ENCODE measurements around the gene RSU1. TPM values are rescaled to one million over a fixed set of nuclear protein-coding genes. Genes with fewer than 3 reads are reported as not detected.
"Not testable (repeated sequence)": the region's sequence is repeated elsewhere in the genome, so short reads cannot be mapped to it uniquely, and the experiment has no call there.

RSU1 gene
- total RNA-seq, 1 donor from 2014 or later: 58.8 TPM

GRCh38 chr10:16828114-16828568 lies 10.9 kb upstream of the RSU1 start:
- peak; percentile 38 for DNase-seq
- intact Hi-C loops (cut with micrococcal nuclease): no loop called here

DNA sequence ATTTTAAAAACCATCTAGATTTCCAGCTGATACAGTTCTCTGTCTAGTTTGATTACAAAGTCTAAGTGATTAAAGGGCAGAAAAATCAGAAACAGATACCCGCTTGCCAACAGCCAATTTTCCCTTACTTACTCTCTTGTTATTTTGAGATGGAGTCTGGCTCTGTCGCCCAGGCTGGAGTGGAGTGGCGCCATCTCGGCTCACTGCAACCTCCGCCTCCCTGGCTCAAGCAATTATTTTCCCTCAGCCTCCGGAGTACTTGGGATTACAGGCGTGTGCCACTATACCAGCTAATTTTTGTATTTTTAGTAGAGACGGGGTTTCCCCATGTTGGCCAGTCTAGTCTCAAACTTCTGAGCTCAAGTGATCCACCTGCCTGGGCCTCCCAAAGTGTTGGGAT lies 10.2 kb upstream of the RSU1 start:
- peak; percentile 37 for ATAC-seq
- DNase-seq; intact Hi-C loops (cut with micrococcal nuclease): not testable (repeated sequence)

More at GRCh38 chr10:16828114-16828568, 10.9 kb upstream of the RSU1 start:
- ATAC-seq: peak; percentile 91

GRCh38 chr10:16822726-16823360 lies 5.6 kb upstream of the RSU1 start:
- intact Hi-C loops (cut with micrococcal nuclease): no loop called here
- ATAC-seq (no peak), DNase-seq (no peak)

DNA sequence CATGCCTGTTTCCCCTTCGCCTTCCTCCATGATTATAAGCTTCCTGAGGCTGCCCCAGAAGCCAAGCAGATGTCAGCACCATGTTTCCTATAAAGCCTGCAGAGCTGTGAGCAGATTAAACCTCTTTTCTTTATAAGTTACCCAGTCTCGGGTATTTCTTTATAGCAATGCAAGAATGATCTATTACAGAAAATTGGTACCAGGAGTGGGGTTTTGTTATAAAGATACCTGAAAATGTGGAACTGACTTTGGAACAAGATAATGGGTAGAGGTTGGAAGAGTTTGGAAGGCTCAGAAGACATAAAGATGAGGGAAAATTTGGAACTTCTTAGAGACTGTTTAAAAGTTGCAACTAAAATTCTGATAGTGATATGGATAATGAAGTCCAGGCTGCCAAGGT lies 4.8 kb upstream of the RSU1 start:
- intact Hi-C loops (cut with micrococcal nuclease): no loop called here
- DNase-seq (no peak), ATAC-seq (no peak)

DNA sequence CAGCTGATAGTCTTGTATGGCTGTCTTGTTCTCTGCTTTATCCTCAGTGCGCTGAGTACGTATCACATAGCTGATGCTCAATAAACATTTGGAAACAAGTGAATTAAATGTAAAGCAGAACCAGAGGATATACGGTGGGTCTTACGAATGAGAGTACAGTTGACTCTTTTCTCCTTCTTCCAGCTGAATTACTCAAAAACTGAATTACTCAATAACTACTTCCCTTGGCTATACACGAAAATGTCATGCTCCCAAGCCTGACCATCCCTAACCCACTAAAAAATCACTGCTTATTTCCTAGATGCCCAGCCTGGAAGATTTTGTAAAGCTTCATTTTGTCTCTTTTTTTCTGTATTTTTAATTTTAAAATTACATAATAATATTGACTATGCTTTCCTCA lies 3.2 kb upstream of the RSU1 start:
- no peak for ATAC-seq
- intact Hi-C loops (cut with micrococcal nuclease): no loop called here
- no peak for DNase-seq

GRCh38 chr10:16820018-16820417 lies 2.8 kb upstream of the RSU1 start:
- no peak for DNase-seq
- intact Hi-C loops (cut with micrococcal nuclease): no loop called here
- ATAC-seq: no peak

DNA sequence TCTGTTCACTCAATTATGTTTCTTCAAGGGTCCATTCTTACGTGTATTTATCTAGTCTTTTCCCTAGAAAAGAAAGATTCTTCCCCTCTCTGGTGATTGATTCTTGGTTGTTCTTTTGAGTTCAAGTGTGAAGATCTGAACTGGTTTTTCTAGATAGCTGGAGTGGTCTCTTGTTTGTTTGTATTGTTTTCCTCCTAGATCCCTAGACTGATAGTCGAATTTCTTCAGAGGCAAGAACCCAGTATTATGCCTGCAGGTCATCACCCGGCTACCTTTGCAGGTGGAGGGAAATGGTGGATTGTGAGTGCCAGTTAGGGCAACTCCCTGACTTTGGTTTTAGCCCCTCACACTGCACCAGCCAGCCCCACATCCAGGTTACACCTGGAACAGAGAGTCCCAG lies 2.2 kb upstream of the RSU1 start:
- intact Hi-C loops (cut with micrococcal nuclease): no loop called here
- DNase-seq (no peak), ATAC-seq (no peak)

- DNase-seq (no peak), ATAC-seq (no peak)
- intact Hi-C loops (cut with micrococcal nuclease): no loop called here
These were observed 1.8 kb upstream of the RSU1 start for GRCh38 chr10:16819026-16819425.

- no peak for ATAC-seq
- DNase-seq: no peak
- intact Hi-C loops (cut with micrococcal nuclease): no loop called here
These were observed 447 bp downstream of the RSU1 start for GRCh38 chr10:16816830-16817124.

DNA sequence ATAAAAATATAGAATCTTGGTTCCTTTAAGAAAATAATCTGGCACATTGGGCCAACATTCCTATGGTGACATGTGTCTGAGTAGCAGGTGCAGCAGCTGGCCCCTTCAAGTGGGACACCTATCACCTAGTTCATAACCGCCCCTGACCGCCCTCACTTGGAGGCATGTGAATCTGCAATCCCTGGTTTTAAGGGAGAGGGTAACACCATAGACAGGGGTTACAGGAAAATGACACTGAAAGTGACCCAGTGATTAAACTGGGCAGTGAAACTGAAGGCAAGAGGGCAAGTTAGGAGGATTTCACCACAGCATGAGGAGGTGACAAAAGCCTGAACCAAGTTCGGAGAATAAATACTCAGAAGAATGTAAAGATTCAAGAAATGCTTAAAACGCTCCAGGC lies 1.1 kb downstream of the RSU1 start:
- no peak for ATAC-seq
- DNase-seq: peak; percentile 36
- intact Hi-C loops (cut with micrococcal nuclease): no loop called here

DNA sequence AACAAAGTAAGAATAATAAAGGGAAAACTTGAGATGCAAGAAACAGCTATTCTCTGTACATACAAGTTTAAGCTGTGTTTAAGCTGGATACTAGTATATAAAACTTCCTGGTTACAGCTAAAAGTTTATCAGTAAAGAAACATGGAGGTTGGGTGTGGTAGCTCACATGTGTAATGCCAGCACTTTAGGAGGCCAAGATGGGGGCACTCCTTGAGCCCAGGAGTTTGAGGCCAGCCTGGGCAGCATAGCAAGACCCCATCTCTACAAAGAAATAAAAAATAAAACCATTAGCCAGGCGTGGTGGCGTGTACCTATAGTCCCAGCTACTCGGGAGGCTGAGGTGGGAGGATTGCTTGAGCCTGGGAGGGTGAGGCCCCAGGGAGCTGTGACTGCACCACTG lies 3.2 kb downstream of the RSU1 start:
- intact Hi-C loops (cut with micrococcal nuclease): no loop called here
- ATAC-seq: no peak
- DNase-seq: no peak

DNA sequence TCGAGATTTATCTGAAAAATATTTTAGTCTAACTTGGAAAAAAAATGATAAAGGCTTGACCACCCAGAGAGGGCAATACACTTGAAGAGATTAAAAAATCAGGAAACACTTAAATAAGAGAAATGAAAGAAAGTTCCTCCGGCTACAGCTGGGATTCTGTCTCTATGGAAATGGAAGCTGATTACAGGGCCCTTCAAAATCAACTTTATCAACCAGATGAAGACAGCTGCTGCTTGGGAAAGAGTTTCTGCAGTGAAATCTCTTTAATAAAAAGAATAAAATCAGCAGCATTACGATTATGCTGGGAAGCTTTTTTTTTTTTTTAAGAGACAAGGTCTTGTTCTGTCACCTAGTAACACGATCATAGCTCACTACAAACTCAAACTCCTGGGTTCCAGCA lies 4.5 kb downstream of the RSU1 start:
- intact Hi-C loops (cut with micrococcal nuclease): no loop called here
- DNase-seq (no peak), ATAC-seq (no peak)

DNA sequence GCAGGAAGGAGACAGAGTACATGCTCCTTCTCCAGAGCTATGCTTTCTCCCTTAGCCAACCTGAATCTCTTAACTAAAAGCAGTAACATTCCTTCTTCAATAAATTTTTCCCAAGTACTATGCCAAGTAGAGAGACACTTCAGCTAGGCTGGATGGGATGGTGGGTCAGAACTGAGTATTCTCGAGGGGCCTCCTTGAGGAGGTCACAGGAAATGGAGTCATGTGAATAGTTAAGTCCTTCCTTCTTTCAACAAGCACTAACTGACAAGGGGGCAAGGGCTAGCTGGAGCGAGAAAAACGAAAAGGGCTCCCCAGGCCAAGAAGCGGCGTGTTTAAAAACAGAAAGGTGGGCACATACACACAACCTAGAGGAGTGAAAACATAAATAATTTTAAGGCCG lies 5.5 kb downstream of the RSU1 start:
- intact Hi-C loops (cut with micrococcal nuclease): no loop called here
- no peak for DNase-seq
- peak; percentile 42 for ATAC-seq

DNA sequence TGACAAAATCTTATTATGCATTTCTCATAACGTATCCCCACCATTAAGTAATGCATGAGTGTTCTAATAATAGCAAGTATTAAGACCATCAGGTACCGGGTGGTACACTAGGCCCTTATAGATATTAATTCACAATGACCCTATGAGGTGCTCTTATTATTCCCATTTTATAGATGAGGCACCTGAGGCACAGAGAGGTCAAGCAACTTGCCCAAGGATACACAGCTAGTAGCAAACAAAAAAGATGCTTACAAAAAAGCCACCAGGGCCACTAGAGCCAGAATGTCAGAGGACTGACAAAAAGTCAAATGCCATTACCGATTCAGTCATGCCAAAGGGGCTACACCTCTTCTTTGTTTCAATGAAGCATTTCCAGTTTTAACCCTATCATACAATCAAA lies 5.9 kb downstream of the RSU1 start:
- DNase-seq (no peak), ATAC-seq (no peak)
- intact Hi-C loops (cut with micrococcal nuclease): no loop called here

DNA sequence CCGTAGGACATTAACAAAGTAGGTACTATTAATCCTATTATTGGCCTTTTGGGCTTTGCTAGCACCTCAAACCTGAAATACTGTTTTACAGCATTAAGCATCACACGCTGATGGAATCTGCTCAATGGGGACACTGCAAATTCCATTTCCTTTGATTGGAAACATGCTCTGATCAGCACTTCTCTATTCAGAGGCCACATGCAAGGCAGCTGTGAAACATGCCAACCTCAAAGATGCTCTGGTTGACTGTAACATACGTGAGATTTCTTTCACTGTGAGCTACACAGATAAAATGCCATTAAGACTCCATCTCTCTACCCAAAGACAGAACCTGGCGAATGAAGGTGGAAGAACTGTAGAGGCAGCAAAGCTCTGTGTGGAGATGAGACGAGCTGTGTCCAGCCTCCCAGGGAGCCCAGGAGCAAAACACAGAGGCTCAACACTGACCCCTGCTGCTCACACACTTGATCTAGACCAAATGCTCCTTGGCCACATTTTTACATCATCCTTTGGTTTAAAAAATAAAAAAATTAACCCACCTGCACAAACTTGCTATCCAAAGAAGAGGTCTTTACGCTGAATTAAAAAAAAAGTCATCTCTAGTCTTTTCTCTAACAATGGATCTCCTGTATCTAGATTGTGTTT lies 8.0 kb downstream of the RSU1 start:
- peak; percentile 70 for ATAC-seq
- intact Hi-C loops (cut with micrococcal nuclease): no loop called here
- DNase-seq: peak; percentile 51

- DNase-seq (no peak), ATAC-seq (no peak)
- intact Hi-C loops (cut with micrococcal nuclease): no loop called here
These were observed 13.1 kb downstream of the RSU1 start for GRCh38 chr10:16804123-16804522.

GRCh38 chr10:16803464-16803863 lies 13.8 kb downstream of the RSU1 start:
- DNase-seq (no peak), ATAC-seq (no peak)
- intact Hi-C loops (cut with micrococcal nuclease): no loop called here

GRCh38 chr10:16799621-16800020 lies 17.6 kb downstream of the RSU1 start:
- DNase-seq (no peak), ATAC-seq (no peak)
- intact Hi-C loops (cut with micrococcal nuclease): no loop called here

DNA sequence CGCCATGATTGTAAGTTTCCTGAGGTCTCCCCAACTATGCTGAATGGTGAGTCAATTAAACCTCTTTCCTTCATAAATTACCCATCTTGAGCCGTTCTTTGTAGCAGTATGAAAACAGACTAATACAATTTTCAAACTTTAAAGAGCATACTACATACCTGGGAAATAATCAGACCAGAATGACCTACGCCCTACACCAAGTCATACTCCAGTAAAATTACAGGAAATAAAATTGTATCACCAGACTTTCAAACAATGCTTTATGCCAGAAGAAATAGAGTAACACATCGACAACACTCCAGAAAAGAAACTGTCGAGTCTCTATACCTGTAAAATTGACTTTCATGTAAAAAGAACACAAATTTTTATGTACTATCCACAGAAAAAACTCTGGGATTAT lies 18.7 kb downstream of the RSU1 start:
- ATAC-seq (no peak), DNase-seq (no peak)
- intact Hi-C loops (cut with micrococcal nuclease): no loop called here

DNA sequence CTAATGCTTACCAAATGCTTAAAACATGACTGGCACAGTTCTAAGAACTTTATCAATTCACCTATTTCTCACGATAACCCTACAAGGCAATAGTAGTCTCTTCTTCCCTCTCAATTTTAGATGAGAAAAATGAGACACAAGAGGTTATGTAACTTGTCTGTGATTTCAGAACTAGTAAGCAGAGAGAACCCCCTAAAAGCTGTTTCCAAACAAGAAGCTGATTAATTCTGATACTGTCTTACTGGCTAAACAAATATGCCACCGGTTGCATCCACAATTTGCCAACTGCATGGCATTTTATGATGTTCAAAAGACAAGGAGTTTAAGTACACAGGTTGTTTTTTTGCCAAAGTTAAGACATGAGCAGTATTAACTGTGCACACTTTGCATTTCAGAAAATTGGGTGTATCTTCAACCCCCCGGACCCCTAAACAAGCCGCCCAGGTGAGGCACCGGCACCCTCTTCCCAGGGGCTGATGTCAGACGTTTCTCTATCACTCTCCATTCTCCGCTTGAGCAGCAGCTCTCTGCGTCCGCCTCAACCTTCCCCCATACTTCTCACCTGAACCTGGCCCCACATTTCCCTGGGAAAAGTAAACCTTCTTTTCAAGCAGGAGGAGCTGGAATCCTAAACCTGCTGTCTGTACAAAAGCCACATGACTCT lies 21.7 kb downstream of the RSU1 start:
- intact Hi-C loops (cut with micrococcal nuclease): no loop called here
- no peak for ATAC-seq
- no peak for DNase-seq

DNA sequence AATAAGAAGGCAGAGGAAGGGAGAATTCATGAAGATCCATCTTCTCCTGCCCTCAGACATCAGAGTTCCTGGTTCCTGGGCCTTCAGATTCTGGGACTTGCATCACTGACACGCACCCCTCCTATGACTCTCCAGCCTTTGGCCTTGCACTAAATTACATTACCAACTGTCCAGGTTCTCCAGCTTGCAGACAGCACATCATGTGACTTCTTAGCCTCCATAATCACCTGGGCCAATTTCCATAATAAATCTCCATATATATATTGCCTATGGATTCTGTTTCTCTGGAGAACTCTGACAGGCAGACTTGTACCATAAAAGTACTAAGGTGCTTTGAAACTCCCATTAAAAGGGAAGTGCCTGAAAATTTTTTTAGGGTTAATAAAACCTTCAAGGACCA lies 23.2 kb downstream of the RSU1 start:
- intact Hi-C loops (cut with micrococcal nuclease): no loop called here
- ATAC-seq: no peak
- no peak for DNase-seq
